Measurements from ENCODE around the gene SEMA4A.
"Not testable (repeated sequence)": the region's sequence is repeated elsewhere in the genome, so short reads cannot be mapped to it uniquely, and the experiment has no call there.

Gene SEMA4A

DNA sequence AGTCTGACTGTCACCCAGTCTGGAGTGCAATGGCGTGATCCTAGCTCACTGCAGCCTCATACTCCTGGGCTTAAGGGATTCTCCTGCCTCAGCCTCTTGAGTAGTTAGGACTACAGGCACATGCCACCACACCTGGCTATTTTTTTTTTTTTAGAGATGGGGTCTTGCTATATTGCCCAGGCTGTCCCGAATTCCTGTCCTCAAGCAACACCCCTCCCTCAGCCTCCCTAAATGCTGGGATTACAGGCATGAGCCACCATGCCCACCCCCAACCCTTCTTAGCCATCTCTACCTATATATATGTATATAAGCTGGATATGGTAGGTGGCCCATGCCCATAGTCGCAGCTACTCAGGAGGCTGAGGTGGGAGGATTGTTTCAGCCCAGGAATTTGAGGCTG is 27.1 kb downstream of the SEMA4A start:
- no peak for DNase-seq (ENCODE audit: low read depth)
- no peak overlapping the region for H3K4me3 ChIP-seq (ENCODE audit: low read depth, low read length)
- TF ChIP-seq, protein P1, sequence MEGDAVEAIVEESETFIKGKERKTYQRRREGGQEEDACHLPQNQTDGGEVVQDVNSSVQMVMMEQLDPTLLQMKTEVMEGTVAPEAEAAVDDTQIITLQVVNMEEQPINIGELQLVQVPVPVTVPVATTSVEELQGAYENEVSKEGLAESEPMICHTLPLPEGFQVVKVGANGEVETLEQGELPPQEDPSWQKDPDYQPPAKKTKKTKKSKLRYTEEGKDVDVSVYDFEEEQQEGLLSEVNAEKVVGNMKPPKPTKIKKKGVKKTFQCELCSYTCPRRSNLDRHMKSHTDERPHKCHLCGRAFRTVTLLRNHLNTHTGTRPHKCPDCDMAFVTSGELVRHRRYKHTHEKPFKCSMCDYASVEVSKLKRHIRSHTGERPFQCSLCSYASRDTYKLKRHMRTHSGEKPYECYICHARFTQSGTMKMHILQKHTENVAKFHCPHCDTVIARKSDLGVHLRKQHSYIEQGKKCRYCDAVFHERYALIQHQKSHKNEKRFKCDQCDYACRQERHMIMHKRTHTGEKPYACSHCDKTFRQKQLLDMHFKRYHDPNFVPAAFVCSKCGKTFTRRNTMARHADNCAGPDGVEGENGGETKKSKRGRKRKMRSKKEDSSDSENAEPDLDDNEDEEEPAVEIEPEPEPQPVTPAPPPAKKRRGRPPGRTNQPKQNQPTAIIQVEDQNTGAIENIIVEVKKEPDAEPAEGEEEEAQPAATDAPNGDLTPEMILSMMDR (IDR thresholded peaks at IDR 0.05; ENCODE audit: control insufficient read depth, extremely low read depth, insufficient read depth) = no peak

DNA sequence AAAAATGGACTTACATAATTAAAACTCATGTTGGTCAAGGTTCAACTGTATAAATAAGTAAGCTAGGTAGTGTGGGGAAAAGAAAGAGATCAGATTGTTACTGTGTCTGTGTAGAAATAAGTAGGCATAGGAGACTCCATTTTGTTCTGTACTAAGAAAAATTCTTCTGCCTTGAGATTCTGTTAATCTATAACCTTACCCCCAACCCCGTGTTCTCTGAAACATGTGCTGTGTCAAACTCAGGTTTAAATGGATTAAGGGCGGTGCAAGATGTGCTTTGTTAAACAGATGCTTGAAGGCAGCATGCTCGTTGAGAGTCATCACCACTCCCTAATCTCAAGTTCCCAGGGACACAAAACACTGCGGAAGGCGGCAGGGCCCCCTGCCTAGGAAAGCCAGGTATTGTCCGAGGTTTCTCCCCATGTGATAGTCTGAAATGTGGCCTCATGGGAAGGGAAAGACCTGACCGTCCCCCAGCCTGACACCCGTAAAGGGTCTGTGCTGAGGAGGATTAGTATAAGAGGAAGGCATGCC is 28.1 kb downstream of the SEMA4A start:
- not testable (repeated sequence) for DNase-seq (ENCODE audit: low read depth); H3K4me3 ChIP-seq (ENCODE audit: low read depth, low read length)

DNA sequence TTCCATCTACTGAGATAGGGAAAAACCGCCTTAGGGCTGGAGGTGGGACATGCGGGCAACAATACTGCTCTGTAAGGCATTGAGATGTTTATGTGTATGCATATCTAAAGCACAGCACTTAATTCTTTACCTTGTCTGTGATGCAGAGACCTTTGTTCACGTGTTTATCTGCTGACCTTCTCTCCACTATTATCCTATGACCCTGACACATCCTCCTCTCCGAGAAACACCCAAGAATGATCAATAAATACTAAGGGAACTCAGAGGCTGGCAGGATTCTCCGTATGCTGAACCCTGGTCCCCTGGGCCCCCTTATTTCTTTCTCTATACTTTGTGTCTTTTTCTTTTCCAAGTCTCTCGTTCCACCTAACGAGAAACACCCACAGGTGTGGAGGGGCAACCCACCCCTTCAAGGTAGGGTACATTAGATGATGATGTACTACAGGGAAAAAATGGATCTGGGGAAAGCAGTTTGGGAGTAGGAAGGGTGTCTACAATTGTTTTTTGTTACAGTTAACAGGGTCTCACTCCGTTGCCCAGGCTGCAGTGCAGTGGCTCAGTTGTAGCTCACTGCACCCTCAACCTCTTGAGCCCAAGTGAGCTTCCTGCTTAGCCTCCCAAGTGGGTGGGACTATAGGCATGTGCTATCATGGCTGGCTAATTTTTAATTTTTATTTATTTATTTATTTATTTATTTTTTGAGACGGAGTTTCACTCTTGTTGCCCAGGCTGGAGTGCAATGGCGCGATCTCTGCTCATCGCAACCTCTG is 28.8 kb downstream of the SEMA4A start:
- H3K4me3 ChIP-seq (ENCODE audit: low read depth, low read length); DNase-seq (ENCODE audit: low read depth): not testable (repeated sequence)

DNA sequence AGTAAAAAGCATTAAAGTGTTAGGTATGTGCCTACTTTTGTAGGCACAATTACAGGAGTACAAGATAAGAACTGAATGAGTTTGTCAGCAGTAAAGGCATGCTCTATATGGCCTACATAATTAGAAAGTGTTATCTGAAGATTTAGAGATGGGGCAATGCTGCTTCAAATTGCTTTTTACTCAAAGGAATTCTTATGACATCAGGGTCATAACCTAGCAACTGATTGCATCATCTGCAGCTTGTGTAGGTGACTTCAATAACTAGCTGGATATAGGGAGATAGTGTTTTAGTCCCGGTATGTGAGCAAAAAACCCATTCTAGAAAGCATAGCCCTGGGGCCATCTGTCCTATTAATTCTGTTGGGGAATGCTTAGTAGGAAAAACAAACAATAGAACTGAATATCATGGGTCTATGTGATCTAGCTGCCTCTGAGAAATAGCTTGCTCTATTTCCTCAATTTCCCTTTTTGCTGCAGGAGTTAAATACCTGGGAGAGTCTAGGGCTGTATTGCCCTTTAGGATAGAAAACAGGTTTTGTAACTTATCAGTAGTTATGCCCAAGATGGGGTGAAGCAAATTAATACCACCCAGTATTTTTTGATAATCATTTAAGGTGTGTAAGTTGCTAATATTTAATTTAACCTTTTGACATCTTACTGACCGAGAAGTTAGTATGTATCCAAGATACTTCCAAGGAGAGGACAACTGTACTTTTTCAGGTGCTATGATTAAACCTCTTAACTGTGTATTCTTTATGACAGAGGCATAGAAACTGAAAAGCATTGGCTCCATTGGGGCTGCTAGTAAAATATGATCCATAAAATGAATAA is 33.2 kb downstream of the SEMA4A start:
- DNase-seq (ENCODE audit: low read depth) = not testable (repeated sequence)

DNA sequence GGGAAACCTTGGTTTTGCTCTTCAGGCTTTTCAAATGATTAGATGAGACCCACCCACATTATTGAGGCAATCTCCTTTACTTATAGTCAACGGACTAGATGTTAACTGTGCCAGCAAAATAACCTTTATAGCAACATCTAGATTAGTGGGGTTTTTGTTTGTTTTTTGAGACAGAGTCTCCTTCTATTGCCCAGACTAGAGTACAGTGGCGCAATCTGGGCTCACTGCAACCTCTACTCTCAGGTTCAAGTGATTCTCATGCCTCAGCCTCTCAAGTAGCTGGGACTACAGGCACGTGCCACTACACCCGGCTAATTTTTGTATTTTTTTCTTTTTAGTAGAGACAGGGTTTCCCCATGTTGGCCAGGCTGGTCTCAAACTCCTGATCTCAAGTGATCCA is 36.9 kb downstream of the SEMA4A start:
- not testable (repeated sequence) for DNase-seq (ENCODE audit: low read depth); H3K4me3 ChIP-seq (ENCODE audit: low read depth, low read length)

More for the DNA sequence above, 33.2 kb downstream of the SEMA4A start:
- not testable (repeated sequence) for H3K4me3 ChIP-seq (ENCODE audit: low read depth, low read length)

DNA sequence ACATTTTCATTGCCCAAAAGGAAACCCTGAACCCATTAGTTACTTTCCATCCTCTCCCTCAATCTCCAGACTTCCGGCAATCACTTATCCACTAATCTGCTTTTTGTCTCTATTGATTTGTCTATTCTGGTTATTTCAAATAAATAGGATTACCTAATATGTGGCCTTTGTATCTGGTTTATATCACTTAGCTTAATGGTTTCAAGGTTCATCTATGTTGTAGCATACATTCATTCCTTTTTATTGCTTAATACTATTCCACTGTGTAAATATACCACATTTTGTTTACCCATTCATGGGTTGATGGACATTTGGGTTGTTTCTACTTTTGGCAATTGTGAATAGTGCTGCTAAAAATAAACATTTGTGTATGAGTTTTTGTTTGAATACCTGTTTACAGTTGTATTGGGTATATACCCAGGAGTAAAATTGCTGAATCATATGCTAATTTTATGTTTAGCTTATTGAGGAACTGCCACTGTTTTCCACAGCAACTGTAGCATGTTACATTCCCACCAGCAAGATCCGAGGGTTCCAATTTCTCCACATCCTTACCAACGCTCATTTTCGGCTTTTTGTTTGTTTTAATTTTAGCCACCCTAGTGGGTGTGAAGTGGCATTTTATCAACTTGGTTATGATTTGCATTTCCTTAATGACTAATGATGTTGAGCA is 38.0 kb downstream of the SEMA4A start:
- no peak overlapping the region for H3K4me3 ChIP-seq (ENCODE audit: low read depth, low read length)
- TF ChIP-seq, protein P1 (IDR thresholded peaks at IDR 0.05; ENCODE audit: control insufficient read depth, extremely low read depth, insufficient read depth) = no peak
- no peak for DNase-seq (ENCODE audit: low read depth)

DNA sequence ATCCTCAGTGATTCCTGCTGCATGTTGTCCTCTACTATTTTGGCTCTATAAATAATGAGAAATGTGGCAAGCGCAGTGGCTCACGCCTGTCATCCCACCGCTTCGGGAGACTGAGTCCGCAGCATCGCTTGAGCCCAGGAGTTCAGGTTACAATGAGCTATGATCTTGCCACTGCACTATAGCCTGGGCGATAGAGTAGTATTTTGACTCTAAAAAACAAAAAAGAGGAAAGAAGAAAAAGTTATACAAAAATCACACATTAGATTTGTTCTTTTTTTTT is 39.8 kb downstream of the SEMA4A start:
- TF ChIP-seq, protein P1 (IDR thresholded peaks at IDR 0.05; ENCODE audit: control insufficient read depth, extremely low read depth, insufficient read depth) = no peak
- DNase-seq (ENCODE audit: low read depth) = no peak
- H3K4me3 ChIP-seq (ENCODE audit: low read depth, low read length) = peak overlapping the region; percentile 73

DNA sequence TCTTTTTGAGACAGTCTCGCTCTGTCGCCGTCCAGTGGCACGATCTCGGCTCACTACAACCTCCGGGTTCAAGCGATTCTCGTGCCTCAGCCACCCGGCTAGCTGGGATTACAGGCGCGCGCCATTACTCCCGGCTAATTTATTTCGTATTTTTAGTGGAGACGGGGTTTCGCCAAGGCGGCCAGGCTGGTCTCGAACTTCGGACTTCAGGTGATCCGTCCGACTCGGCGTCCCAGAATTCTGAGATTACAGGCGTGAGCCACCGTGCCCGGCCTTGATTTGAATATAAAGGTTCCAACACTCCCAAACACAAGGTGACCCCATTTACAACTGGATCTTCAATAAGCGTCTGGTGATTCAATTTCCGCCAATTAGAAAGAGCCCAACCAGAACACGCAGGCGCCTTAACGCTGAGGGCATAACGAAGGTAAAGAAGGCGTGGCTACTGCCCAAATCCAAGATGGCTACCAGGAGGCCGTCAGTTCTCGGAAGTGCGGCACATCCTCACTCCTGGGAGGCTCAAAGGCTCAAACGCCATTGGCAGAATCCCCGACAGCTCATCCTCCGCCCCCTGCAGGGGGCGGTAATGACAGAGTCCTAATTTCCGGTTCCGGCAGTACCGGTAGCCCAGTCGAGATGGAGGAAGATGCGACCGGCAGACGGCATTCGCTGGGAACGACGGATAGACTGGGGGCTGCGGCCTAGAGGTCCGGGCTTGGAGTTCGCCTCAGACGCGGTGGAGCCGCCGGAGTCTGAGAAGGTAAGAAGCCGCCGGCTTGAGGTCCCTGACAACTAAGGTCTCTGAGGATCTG is 40.3 kb downstream of the SEMA4A start, which contains the start of gene SLC25A44:
Gene SLC25A44, plus strand, starts transcription at position 617 of the 812 bp plus-strand sequence. CDS start 5,744 bp downstream, outside the sequence.
- TF ChIP-seq, protein P1 (IDR thresholded peaks at IDR 0.05; ENCODE audit: control insufficient read depth, extremely low read depth, insufficient read depth) = peak; percentile 26; the same call in 1 of the 2 replicates
- peak within 1 kb of the TSS; percentile 73 for H3K4me3 ChIP-seq (ENCODE audit: low read depth, low read length)
- peak; percentile 99 for DNase-seq (ENCODE audit: low read depth)

Data from LNCaP clone FGC (cell line).